Vagina (tissue), 2 donors: ENCODE results near the gene MORF4L1.

ENCODE experiments used
- POLR2A ChIP-seq, 2 donors: fragments of 450-650 bp; IDR thresholded peaks; one replicate each; pipeline ENCODE4 v1.6.1; 2017; ENCODE audit warnings: antibody characterized with exemption in 2 of 2, mild to moderate bottlenecking in 2 of 2, moderate library complexity in 2 of 2
- POLR2AphosphoS5 ChIP-seq, 2 donors: sonication (generic); formaldehyde crosslinking; IDR thresholded peaks; one replicate each; pipeline ENCODE4 v1.9.0; 2017; ENCODE audit warnings: antibody characterized with exemption in 2 of 2, mild to moderate bottlenecking in 2 of 2, low read depth in 1 of 2; ENCODE audit not compliant: insufficient read depth in 1 of 2
- TF ChIP-seq, protein P1 (sequence below), 3 experiments: fragments of 450-650 bp in 2 of 3; fragments of 200-600 bp in 1 of 3; sonication (generic) in 1 of 3; IDR thresholded peaks; one replicate each; pipeline ENCODE4 v1.5.1; 2017 to 2019; ENCODE audit warnings: antibody characterized with exemption in 3 of 3, mild to moderate bottlenecking in 2 of 3, moderate library complexity in 2 of 3

DNA sequence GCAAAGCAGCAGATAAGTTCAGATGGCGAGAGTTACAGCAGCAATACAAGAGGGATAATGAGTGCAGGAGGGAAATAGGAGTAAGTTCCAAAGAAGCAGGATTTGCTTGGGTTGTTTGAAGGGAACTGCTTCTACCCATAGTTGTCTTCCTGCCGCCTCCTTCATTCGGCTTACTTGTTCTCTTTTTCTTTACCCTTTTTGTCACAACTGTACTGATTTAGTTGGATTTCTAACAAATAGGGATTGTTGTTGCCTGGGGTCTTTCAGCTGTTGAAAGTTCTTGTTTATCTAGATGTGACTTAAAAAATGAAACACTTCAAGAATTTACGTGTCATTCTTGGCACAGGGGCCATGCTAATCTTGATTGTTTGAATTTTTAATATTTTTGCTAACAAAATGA lies 25.9 kb downstream of the MORF4L1 start:
- TF ChIP-seq POLR2AphosphoS5 (IDR thresholded peaks at IDR 0.05; ENCODE audit: insufficient read depth in 1 of 2, low read depth in 1 of 2) (no peak), POLR2A (IDR thresholded peaks at IDR 0.05) (no peak)
- TF ChIP-seq, protein P1, sequence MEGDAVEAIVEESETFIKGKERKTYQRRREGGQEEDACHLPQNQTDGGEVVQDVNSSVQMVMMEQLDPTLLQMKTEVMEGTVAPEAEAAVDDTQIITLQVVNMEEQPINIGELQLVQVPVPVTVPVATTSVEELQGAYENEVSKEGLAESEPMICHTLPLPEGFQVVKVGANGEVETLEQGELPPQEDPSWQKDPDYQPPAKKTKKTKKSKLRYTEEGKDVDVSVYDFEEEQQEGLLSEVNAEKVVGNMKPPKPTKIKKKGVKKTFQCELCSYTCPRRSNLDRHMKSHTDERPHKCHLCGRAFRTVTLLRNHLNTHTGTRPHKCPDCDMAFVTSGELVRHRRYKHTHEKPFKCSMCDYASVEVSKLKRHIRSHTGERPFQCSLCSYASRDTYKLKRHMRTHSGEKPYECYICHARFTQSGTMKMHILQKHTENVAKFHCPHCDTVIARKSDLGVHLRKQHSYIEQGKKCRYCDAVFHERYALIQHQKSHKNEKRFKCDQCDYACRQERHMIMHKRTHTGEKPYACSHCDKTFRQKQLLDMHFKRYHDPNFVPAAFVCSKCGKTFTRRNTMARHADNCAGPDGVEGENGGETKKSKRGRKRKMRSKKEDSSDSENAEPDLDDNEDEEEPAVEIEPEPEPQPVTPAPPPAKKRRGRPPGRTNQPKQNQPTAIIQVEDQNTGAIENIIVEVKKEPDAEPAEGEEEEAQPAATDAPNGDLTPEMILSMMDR (IDR thresholded peaks at IDR 0.05): no peak
